ENCODE data around the gene CLCF1.

CLCF1 gene

GRCh38 chr11:67356387-67356863 is 17.0 kb downstream of the CLCF1 start:
- TF ChIP-seq CTCF (conservative IDR thresholded peaks at IDR 0.05; ENCODE audit: low read length) (no peak), EZH2phosphoT487 (IDR thresholded peaks at IDR 0.05; ENCODE audit: borderline replicate concordance) (no peak)
- Histone ChIP-seq H3F3A (ENCODE audit: low read depth) (no peaks in the 10 kb centered on the region), H4K20me1 (ENCODE audit: insufficient read depth, low read length, poor library complexity, severe bottlenecking) (no peaks in the 10 kb centered on the region), H3K79me2 (ENCODE audit: insufficient read depth, low read length) (peaks cover 8% of the 10 kb centered on the region; the same call in 1 of the 2 replicates), H3K4me1 (ENCODE audit: insufficient read depth, low read length, poor library complexity, severe bottlenecking) (peaks cover 34% of the 10 kb centered on the region), H3K27me3 (ENCODE audit: insufficient read depth, low read length, poor library complexity, severe bottlenecking) (no peaks in the 10 kb centered on the region), H3K4me3 (ENCODE audit: low read length, poor library complexity, severe bottlenecking) (peak overlapping the region; percentile 11), H3K9me3 (ENCODE audit: insufficient read depth, low read depth, low read length) (no peaks in the 10 kb centered on the region), H2AFZ (ENCODE audit: low read length) (peak overlapping the region; percentile 52), H3K9me2 (replicated peaks; ENCODE audit: low read depth, low read length) (no peaks in the 10 kb centered on the region), H3K36me3 (ENCODE audit: insufficient read depth, low read length) (no peaks in the 10 kb centered on the region), H3K9ac (ENCODE audit: low read depth, low read length, poor library complexity, severe bottlenecking) (peak overlapping the region; percentile 31), H3K4me2 (ENCODE audit: low read depth, low read length, poor library complexity, severe bottlenecking) (peak overlapping the region; percentile 33)

- Histone ChIP-seq H3K4me3 (ENCODE audit: low read length, poor library complexity, severe bottlenecking) (no peak overlapping the region), H3K9me3 (ENCODE audit: insufficient read depth, low read depth, low read length) (no peaks in the 10 kb centered on the region), H3K36me3 (ENCODE audit: insufficient read depth, low read length) (no peaks in the 10 kb centered on the region), H3K4me1 (ENCODE audit: insufficient read depth, low read length, poor library complexity, severe bottlenecking) (peaks cover 36% of the 10 kb centered on the region), H2AFZ (ENCODE audit: low read length) (no peak overlapping the region), H3K9ac (ENCODE audit: low read depth, low read length, poor library complexity, severe bottlenecking) (peak overlapping the region; percentile 31), H3K27me3 (ENCODE audit: insufficient read depth, low read length, poor library complexity, severe bottlenecking) (no peaks in the 10 kb centered on the region), H3F3A (ENCODE audit: low read depth) (no peaks in the 10 kb centered on the region), H3K4me2 (ENCODE audit: low read depth, low read length, poor library complexity, severe bottlenecking) (peak overlapping the region; percentile 33), H4K20me1 (ENCODE audit: insufficient read depth, low read length, poor library complexity, severe bottlenecking) (no peaks in the 10 kb centered on the region), H3K9me2 (replicated peaks; ENCODE audit: low read depth, low read length) (no peaks in the 10 kb centered on the region), H3K79me2 (ENCODE audit: insufficient read depth, low read length) (peaks cover 9% of the 10 kb centered on the region; the same call in 1 of the 2 replicates)
- TF ChIP-seq EZH2phosphoT487 (IDR thresholded peaks at IDR 0.05; ENCODE audit: borderline replicate concordance): no peak
- no peak for TF ChIP-seq CTCF (conservative IDR thresholded peaks at IDR 0.05; ENCODE audit: low read length)
These were observed 17.5 kb downstream of the CLCF1 start for GRCh38 chr11:67355794-67356386.

- TF ChIP-seq CTCF (conservative IDR thresholded peaks at IDR 0.05; ENCODE audit: low read length) (no peak), EZH2phosphoT487 (IDR thresholded peaks at IDR 0.05; ENCODE audit: borderline replicate concordance) (no peak)
- Histone ChIP-seq H3K36me3 (ENCODE audit: insufficient read depth, low read length) (no peaks in the 10 kb centered on the region), H3F3A (ENCODE audit: low read depth) (no peaks in the 10 kb centered on the region), H3K4me3 (ENCODE audit: low read length, poor library complexity, severe bottlenecking) (no peak overlapping the region), H4K20me1 (ENCODE audit: insufficient read depth, low read length, poor library complexity, severe bottlenecking) (no peaks in the 10 kb centered on the region), H3K4me1 (ENCODE audit: insufficient read depth, low read length, poor library complexity, severe bottlenecking) (peaks cover 36% of the 10 kb centered on the region), H3K9me2 (replicated peaks; ENCODE audit: low read depth, low read length) (no peaks in the 10 kb centered on the region), H2AFZ (ENCODE audit: low read length) (no peak overlapping the region), H3K4me2 (ENCODE audit: low read depth, low read length, poor library complexity, severe bottlenecking) (peak overlapping the region; percentile 87), H3K9ac (ENCODE audit: low read depth, low read length, poor library complexity, severe bottlenecking) (peak overlapping the region; percentile 74), H3K9me3 (ENCODE audit: insufficient read depth, low read depth, low read length) (no peaks in the 10 kb centered on the region), H3K27me3 (ENCODE audit: insufficient read depth, low read length, poor library complexity, severe bottlenecking) (no peaks in the 10 kb centered on the region), H3K79me2 (ENCODE audit: insufficient read depth, low read length) (peaks cover 9% of the 10 kb centered on the region; the same call in 1 of the 2 replicates)
These were observed 18.2 kb downstream of the CLCF1 start for GRCh38 chr11:67355023-67355793.
